ENCODE measurements around the gene RAE1. TPM values are rescaled to one million over a fixed set of nuclear protein-coding genes. Genes with fewer than 3 reads are reported as not detected.

Gene RAE1
- total and polyA plus RNA-seq, 2 of the 8 experiments (the other 6 are each of a cell fraction or from before 2014, with no cell fraction given): 35.9 to 44.9 TPM

DNA sequence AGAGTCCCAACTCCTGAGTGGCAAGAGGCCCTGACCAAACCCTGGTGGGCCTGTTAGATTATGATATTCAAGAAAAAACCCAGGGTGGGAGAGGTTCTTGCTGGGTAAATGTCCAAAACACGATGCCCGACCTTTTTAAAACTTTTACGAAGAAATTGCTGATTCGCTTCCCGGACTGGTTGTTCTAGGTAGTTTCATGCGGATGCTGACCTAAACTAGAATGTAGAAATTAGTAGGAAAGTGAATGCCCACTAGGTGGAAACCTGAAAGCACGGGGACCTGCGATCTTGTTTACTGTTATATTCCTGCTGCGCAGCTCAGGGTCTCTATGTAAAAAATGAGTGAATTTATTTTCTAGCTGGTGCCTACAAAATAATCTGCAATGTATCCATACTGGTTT is 2.3 kb downstream of the RAE1 start:
- Histone ChIP-seq H3K36me3 (ENCODE audit: control insufficient read depth in 2 of 4, insufficient read depth in 4 of 4, low read length in 3 of 4) (peaks cover 18 to 44% (median 28%) of the 10 kb centered on the region in 4 experiments), H3K23ac (ENCODE audit: insufficient read length) (no peak overlapping the region), H3K23me2 (ENCODE audit: low read depth, low read length) (peaks cover 5% of the 10 kb centered on the region; the same call in 1 of the 2 replicates), H2BK20ac (ENCODE audit: low read length) (no peak overlapping the region), H3K4me1 (replicated peaks in 1 of 4; ENCODE audit: control insufficient read depth in 3 of 4, insufficient read depth in 4 of 4, low read length in 3 of 4) (peaks cover 0 to 9% (median 4%) of the 10 kb centered on the region in 4 experiments; a peak in 5 of 7 replicates), H3K4me2 (ENCODE audit: insufficient read depth in 1 of 2, low read depth in 2 of 2, low read length in 2 of 2) (no peak overlapping the region), H4K8ac (ENCODE audit: extremely low read depth, insufficient read depth, low read length) (no peak overlapping the region), H2BK12ac (ENCODE audit: low read depth, low read length) (no peak overlapping the region), H4K20me1 (replicated peaks in 1 of 2; ENCODE audit: control insufficient read depth in 1 of 2, insufficient read depth in 2 of 2, low read length in 2 of 2) (peaks cover 0 to 3% of the 10 kb centered on the region in 2 experiments), H4K5ac (ENCODE audit: insufficient read length, low read depth, low read length) (no peak overlapping the region), H2AFZ (ENCODE audit: low read length) (no peak overlapping the region), H2BK120ac (replicated peaks; ENCODE audit: low read depth, low read length) (no peak overlapping the region), H3K9ac (replicated peaks in 1 of 4; ENCODE audit: extremely low read depth in 1 of 4, low read depth in 3 of 4, low read length in 3 of 4) (no peak overlapping the region), H4K91ac (replicated peaks; ENCODE audit: insufficient read length, low read length) (no peak overlapping the region), H3K27me3 (replicated peaks in 1 of 4; ENCODE audit: control insufficient read depth in 3 of 4, extremely low read depth in 1 of 4, insufficient read depth in 3 of 4, low read length in 3 of 4) (no peaks in the 10 kb centered on the region), H3K4me3 (ENCODE audit: extremely low read depth in 1 of 4, insufficient read depth in 2 of 4, low read depth in 3 of 4, low read length in 4 of 4) (no peak overlapping the region), H3K4ac (replicated peaks; ENCODE audit: insufficient read length, low read depth, low read length) (no peak overlapping the region), H3K79me1 (ENCODE audit: low read depth, low read length) (peaks cover 17% of the 10 kb centered on the region), H3K27ac (ENCODE audit: low read depth, low read length) (no peak overlapping the region), H3K79me2 (ENCODE audit: control insufficient read depth in 1 of 2, insufficient read depth in 2 of 2, low read length in 2 of 2) (peaks cover 17 to 39% of the 10 kb centered on the region in 2 experiments), H2BK5ac (ENCODE audit: low read depth, low read length) (no peak overlapping the region), H3K18ac (ENCODE audit: extremely low read depth, low read length) (no peak overlapping the region), H3K56ac (replicated peaks; ENCODE audit: insufficient read length, low read depth, low read length) (no peak overlapping the region), H3K9me3 (ENCODE audit: insufficient read depth in 2 of 2, low read depth in 1 of 2, low read length in 1 of 2) (no peaks in the 10 kb centered on the region), H3K14ac (ENCODE audit: insufficient read length) (no peak overlapping the region), H2AK5ac (ENCODE audit: low read depth, low read length) (no peak overlapping the region), H2BK15ac (ENCODE audit: low read length) (no peak overlapping the region)
- CTCF ChIA-PET (ENCODE audit: partially characterized antibody): interaction anchor here (0.8 kb wide), 1 partner anchor 26 kb away, joined by 3 read pairs; no protein-coding TSS in a partner anchor
- DNase-seq (ENCODE audit: low read depth in 1 of 2, low spot score in 2 of 2) (no peak), FAIRE-seq (no peak)
- TF ChIP-seq BACH1 (IDR thresholded peaks at IDR 0.05; ENCODE audit: low read length) (no peak), RXRA (IDR thresholded peaks at IDR 0.05; ENCODE audit: insufficient read depth, low read depth, low read length) (no peak)
- 94% methylated on average over 9 of the region's 9 CpGs; no CpG with 5 or more reads in 1 of the 2 experiments for WGBS, 2 experiments (ENCODE audit: extremely low coverage in 1 of 2, insufficient coverage in 1 of 2, insufficient read length in 1 of 2, insufficient replicate concordance in 2 of 2, low coverage in 1 of 2, low lambda C conversion rate in 2 of 2, missing lambda C conversion rate in 1 of 2)
- POLR2A ChIA-PET (ENCODE audit: partially characterized antibody): interaction anchor here (1.3 to 3.4 kb wide), 2 partner anchors 37 to 142 kb away, joined by 3 to 10 read pairs; partner anchors contain the start of gene RBM38

All from H1 (cell line).